Measurements from ENCODE around the gene TMEM63C. TPM values are rescaled to one million over a fixed set of nuclear protein-coding genes. Genes with fewer than 3 reads are reported as not detected.

The TMEM63C gene
- total RNA-seq, 1 experiment from 2014 or later = 5.7 TPM

GRCh38 chr14:77238996-77239395, 57.4 kb downstream of the TMEM63C start:
- no peaks in the 10 kb centered on the region for H3K27me3 ChIP-seq (ENCODE audit: insufficient read depth, low read length)
- ATAC-seq = no peak
- no peak for TF ChIP-seq SIN3A (IDR thresholded peaks at IDR 0.05; ENCODE audit: low read depth)
- TF ChIP-seq FOSL1 (IDR thresholded peaks at IDR 0.05; ENCODE audit: low read depth) = no peak
- no peak for TF ChIP-seq RAD21 (IDR thresholded peaks at IDR 0.05; ENCODE audit: low read depth)
- TF ChIP-seq ELF1 (IDR thresholded peaks at IDR 0.05; ENCODE audit: borderline replicate concordance, low read depth) = no peak
- TF ChIP-seq EZH2phosphoT487 (IDR thresholded peaks at IDR 0.05; ENCODE audit: borderline replicate concordance) = no peak
- no peak for TF ChIP-seq CEBPB (IDR thresholded peaks at IDR 0.05; ENCODE audit: low read depth)
- TF ChIP-seq ATF3 (IDR thresholded peaks at IDR 0.05) = no peak
- no peak for TF ChIP-seq ZNF274 (IDR thresholded peaks at IDR 0.05; ENCODE audit: low read depth, low read length)
- TF ChIP-seq POLR2A (IDR thresholded peaks at IDR 0.05; ENCODE audit: borderline replicate concordance, extremely low read depth, insufficient read depth, insufficient read length) = no peak
- TF ChIP-seq YY1 (IDR thresholded peaks at IDR 0.05; ENCODE audit: extremely low read depth, insufficient replicate concordance, low read depth, low read length) = no peak
- no peak for TF ChIP-seq ZBTB33 (IDR thresholded peaks at IDR 0.05; ENCODE audit: extremely low read depth, insufficient replicate concordance, low read length)
- no peak for TF ChIP-seq SRF (IDR thresholded peaks at IDR 0.05; ENCODE audit: low read depth)
- no peak for TF ChIP-seq CTCF (IDR thresholded peaks at IDR 0.05 in 2 of 3, conservative IDR thresholded peaks at IDR 0.05 in 1 of 3; ENCODE audit: borderline replicate concordance in 1 of 3, insufficient read depth in 1 of 3, low read depth in 2 of 3, low read length in 2 of 3)
- TF ChIP-seq REST (IDR thresholded peaks at IDR 0.05; ENCODE audit: low read depth) = no peak
- TF ChIP-seq POLR2AphosphoS5 (IDR thresholded peaks at IDR 0.05; ENCODE audit: low read depth, low read length) = no peak
- no peak for TF ChIP-seq CBX3 (IDR thresholded peaks at IDR 0.05; ENCODE audit: low read depth)
- ChIA-PET POLR2A (no interaction called here), CTCF (no interaction called here), RAD21 (ENCODE audit: low non-redundant PET in 1 of 2, low total read pairs in 2 of 2, uncharacterized antibody in 2 of 2, unreplicated experiment in 2 of 2) (no interaction called here)
- no TSS peak for BruUV-seq (replicated peaks)
- intact Hi-C loops (cut with micrococcal nuclease) = no loop called here
- no peaks in the 10 kb centered on the region for H3K9me2 ChIP-seq (ENCODE audit: insufficient read depth)
- H3K9ac ChIP-seq (ENCODE audit: low read length) = no peak overlapping the region
- no peak overlapping the region for H3K27ac ChIP-seq (ENCODE audit: low read depth, low read length)
- DNase-seq (ENCODE audit: low read depth, low spot score) = no peak
- no peak overlapping the region for H2AFZ ChIP-seq (ENCODE audit: low read depth, low read length, poor library complexity, severe bottlenecking)
- H4K20me1 ChIP-seq (ENCODE audit: insufficient read depth) = no peaks in the 10 kb centered on the region
- no peaks in the 10 kb centered on the region for H3K4me1 ChIP-seq (ENCODE audit: control insufficient read depth in 1 of 2, insufficient read depth in 2 of 2, low read length in 2 of 2)
- no peak overlapping the region for H3K4me2 ChIP-seq (ENCODE audit: low read length)
- no peak overlapping the region for H3K4me3 ChIP-seq (replicated peaks in 1 of 2; ENCODE audit: low read depth in 1 of 2, low read length in 2 of 2)
- H3K36me3 ChIP-seq (ENCODE audit: control insufficient read depth in 1 of 2, insufficient read depth in 2 of 2, low read length in 2 of 2) = no peaks in the 10 kb centered on the region
- H3K79me2 ChIP-seq (ENCODE audit: insufficient read depth, low read length) = no peaks in the 10 kb centered on the region
- no peaks in the 10 kb centered on the region for H3K9me3 ChIP-seq (ENCODE audit: control insufficient read depth in 1 of 2, insufficient read depth in 1 of 2, low read depth in 1 of 2, low read length in 2 of 2)

Data from HCT116 (cell line).